DMS153 treated with DMSO at 0.1 percent for 48 hours (cell line): ENCODE results near the gene KIF18A.
"Not testable (repeated sequence)": the region's sequence is repeated elsewhere in the genome, so short reads cannot be mapped to it uniquely, and the experiment has no call there.

ENCODE experiments used
- DNase-seq: peaks from one replicate; lab custom pipeline; 2025; ENCODE audit not compliant: unreplicated experiment; lab: John Stamatoyannopoulos, UW

The KIF18A gene

GRCh38 chr11:28107191-28107749 lies 686 bp downstream of the KIF18A start:
- DNase-seq: no peak

GRCh38 chr11:28106353-28107043 lies 1.5 kb downstream of the KIF18A start:
- DNase-seq: no peak

- no peak for DNase-seq
Observed at GRCh38 chr11:28105869-28106268, 2.1 kb downstream of the KIF18A start.

- no peak for DNase-seq
Observed at GRCh38 chr11:28104984-28105383, 3.0 kb downstream of the KIF18A start.

- no peak for DNase-seq
Observed at GRCh38 chr11:28104425-28104824, 3.5 kb downstream of the KIF18A start.

- DNase-seq: not testable (repeated sequence)
Observed at GRCh38 chr11:28102300-28102699, 5.7 kb downstream of the KIF18A start.

- no peak for DNase-seq
Observed at GRCh38 chr11:28100665-28101064, 7.3 kb downstream of the KIF18A start.

GRCh38 chr11:28099715-28100114 lies 8.2 kb downstream of the KIF18A start:
- DNase-seq: no peak

- no peak for DNase-seq
Observed at GRCh38 chr11:28098257-28098656, 9.7 kb downstream of the KIF18A start.

GRCh38 chr11:28092786-28093185 lies 15.2 kb downstream of the KIF18A start:
- DNase-seq: no peak

GRCh38 chr11:28090052-28090749 lies 17.8 kb downstream of the KIF18A start:
- DNase-seq: no peak

- DNase-seq: no peak
Observed at GRCh38 chr11:28089378-28089777, 18.6 kb downstream of the KIF18A start.

- DNase-seq: not testable (repeated sequence)
Observed at GRCh38 chr11:28087693-28088092, 20.3 kb downstream of the KIF18A start.

- not testable (repeated sequence) for DNase-seq
Observed at GRCh38 chr11:28087192-28087591, 20.8 kb downstream of the KIF18A start.

- no peak for DNase-seq
Observed at GRCh38 chr11:28086569-28086968, 21.4 kb downstream of the KIF18A start.

- DNase-seq: no peak
Observed at GRCh38 chr11:28083118-28083517, 24.8 kb downstream of the KIF18A start.

GRCh38 chr11:28077521-28077920 lies 30.4 kb downstream of the KIF18A start:
- DNase-seq: no peak

GRCh38 chr11:28072321-28072720 lies 35.6 kb downstream of the KIF18A start:
- no peak for DNase-seq

- DNase-seq: no peak
Observed at GRCh38 chr11:28071305-28071704, 36.7 kb downstream of the KIF18A start.

- no peak for DNase-seq
Observed at GRCh38 chr11:28058333-28058732, 49.6 kb downstream of the KIF18A start.

GRCh38 chr11:28054821-28055220 lies 53.1 kb downstream of the KIF18A start:
- DNase-seq: no peak
